ENCODE results near the gene P2RX5. TPM values are rescaled to one million over a fixed set of nuclear protein-coding genes. Genes with fewer than 3 reads are reported as not detected.

The P2RX5 gene
- total and polyA plus RNA-seq, 2 donors (not counting 1 experiment from before 2014, with no cell fraction given): 0.79 to 0.99 TPM

DNA sequence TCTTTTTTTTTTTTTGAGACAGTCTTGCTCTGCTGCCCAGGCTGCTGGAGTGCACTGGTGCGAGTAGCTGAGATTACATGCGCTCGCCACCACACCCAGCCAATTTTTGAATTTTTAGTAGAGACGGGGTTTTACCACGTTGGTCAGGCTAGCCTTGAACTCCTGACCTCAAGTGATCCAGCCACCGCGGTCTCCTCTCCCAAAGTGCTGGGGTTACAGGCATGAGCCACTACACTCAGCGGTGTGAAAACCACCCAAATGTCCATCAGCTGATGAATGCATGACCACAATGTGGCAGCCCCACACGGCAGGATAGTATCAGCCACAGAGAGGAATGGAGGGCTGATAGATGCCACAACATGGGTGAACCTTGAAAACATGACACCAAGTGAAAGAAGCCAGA lies 2.1 kb downstream of the P2RX5 start:
- no peak for DNase-seq (ENCODE audit: low read depth in 2 of 2)
- Histone ChIP-seq H2AFZ (ENCODE audit: low read length) (no peak overlapping the region), H3K4me1 (ENCODE audit: control insufficient read depth, extremely low read depth, insufficient read depth, low read length) (peaks cover 3% of the 10 kb centered on the region), H3K9me3 (ENCODE audit: control insufficient read depth, insufficient read depth, low read depth, low read length) (no peaks in the 10 kb centered on the region), H3K4me2 (ENCODE audit: extremely low read depth, insufficient read depth, low read length) (no peak overlapping the region), H3K36me3 (ENCODE audit: control insufficient read depth, insufficient read depth, low read length) (no peaks in the 10 kb centered on the region), H3K9ac (ENCODE audit: insufficient read depth, low read length) (no peak overlapping the region), H3K79me2 (ENCODE audit: control insufficient read depth, insufficient read depth, low read length) (no peaks in the 10 kb centered on the region), H3K27ac (ENCODE audit: insufficient read depth, low read length) (no peak overlapping the region), H4K20me1 (ENCODE audit: control insufficient read depth, extremely low read depth, insufficient read depth, low read length) (no peaks in the 10 kb centered on the region), H3K4me3 (replicated peaks in 1 of 4; ENCODE audit: control extremely low read depth in 1 of 4, insufficient read depth in 1 of 4, low read depth in 3 of 4, low read length in 4 of 4) (no peak overlapping the region), H3K27me3 (ENCODE audit: control insufficient read depth, insufficient read depth, low read length) (peaks cover 6% of the 10 kb centered on the region)
- no peak for TF ChIP-seq EZH2 (IDR thresholded peaks at IDR 0.05; ENCODE audit: low read length, missing control alignments)
- TF ChIP-seq, protein P1, sequence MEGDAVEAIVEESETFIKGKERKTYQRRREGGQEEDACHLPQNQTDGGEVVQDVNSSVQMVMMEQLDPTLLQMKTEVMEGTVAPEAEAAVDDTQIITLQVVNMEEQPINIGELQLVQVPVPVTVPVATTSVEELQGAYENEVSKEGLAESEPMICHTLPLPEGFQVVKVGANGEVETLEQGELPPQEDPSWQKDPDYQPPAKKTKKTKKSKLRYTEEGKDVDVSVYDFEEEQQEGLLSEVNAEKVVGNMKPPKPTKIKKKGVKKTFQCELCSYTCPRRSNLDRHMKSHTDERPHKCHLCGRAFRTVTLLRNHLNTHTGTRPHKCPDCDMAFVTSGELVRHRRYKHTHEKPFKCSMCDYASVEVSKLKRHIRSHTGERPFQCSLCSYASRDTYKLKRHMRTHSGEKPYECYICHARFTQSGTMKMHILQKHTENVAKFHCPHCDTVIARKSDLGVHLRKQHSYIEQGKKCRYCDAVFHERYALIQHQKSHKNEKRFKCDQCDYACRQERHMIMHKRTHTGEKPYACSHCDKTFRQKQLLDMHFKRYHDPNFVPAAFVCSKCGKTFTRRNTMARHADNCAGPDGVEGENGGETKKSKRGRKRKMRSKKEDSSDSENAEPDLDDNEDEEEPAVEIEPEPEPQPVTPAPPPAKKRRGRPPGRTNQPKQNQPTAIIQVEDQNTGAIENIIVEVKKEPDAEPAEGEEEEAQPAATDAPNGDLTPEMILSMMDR (conservative IDR thresholded peaks at IDR 0.05 in 1 of 2, IDR thresholded peaks at IDR 0.05 in 1 of 2; ENCODE audit: low read depth in 1 of 2, low read length in 2 of 2): no peak

DNA sequence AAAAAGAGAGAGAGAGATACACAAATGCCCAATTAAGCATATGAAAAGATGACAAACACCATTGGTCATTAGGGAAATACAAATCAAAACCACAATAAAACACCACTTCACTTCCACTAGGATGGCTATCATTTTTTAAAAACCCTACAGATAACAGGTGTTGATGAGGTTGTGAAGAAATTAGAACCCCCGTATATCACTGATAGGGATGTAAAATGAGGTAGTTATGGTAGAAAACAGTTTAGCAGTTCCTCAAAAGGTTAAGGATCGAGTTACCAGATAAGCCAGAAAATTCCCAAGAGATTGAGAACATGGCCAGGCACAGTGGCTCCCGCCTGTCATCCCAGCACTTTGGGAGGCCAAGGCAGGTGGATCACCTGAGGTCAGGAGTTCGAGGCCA lies 2.8 kb downstream of the P2RX5 start:
- no peak overlapping the region for H3K27ac ChIP-seq (ENCODE audit: insufficient read depth, low read length)
- H3K9ac ChIP-seq (ENCODE audit: insufficient read depth, low read length): no peak overlapping the region
- no peak overlapping the region for H2AFZ ChIP-seq (ENCODE audit: low read length)
- H3K36me3 ChIP-seq (ENCODE audit: control insufficient read depth, insufficient read depth, low read length): no peaks in the 10 kb centered on the region
- no peak overlapping the region for H3K4me3 ChIP-seq (replicated peaks in 1 of 4; ENCODE audit: control extremely low read depth in 1 of 4, insufficient read depth in 1 of 4, low read depth in 3 of 4, low read length in 4 of 4)
- TF ChIP-seq, protein P1 (conservative IDR thresholded peaks at IDR 0.05 in 1 of 2, IDR thresholded peaks at IDR 0.05 in 1 of 2; ENCODE audit: low read depth in 1 of 2, low read length in 2 of 2): no peak
- no peak for TF ChIP-seq EZH2 (IDR thresholded peaks at IDR 0.05; ENCODE audit: low read length, missing control alignments)
- H3K4me2 ChIP-seq (ENCODE audit: extremely low read depth, insufficient read depth, low read length): no peak overlapping the region
- no peaks in the 10 kb centered on the region for H4K20me1 ChIP-seq (ENCODE audit: control insufficient read depth, extremely low read depth, insufficient read depth, low read length)
- H3K9me3 ChIP-seq (ENCODE audit: control insufficient read depth, insufficient read depth, low read depth, low read length): no peaks in the 10 kb centered on the region
- H3K79me2 ChIP-seq (ENCODE audit: control insufficient read depth, insufficient read depth, low read length): no peaks in the 10 kb centered on the region
- peaks cover 3% of the 10 kb centered on the region for H3K4me1 ChIP-seq (ENCODE audit: control insufficient read depth, extremely low read depth, insufficient read depth, low read length)
- H3K27me3 ChIP-seq (ENCODE audit: control insufficient read depth, insufficient read depth, low read length): peaks cover 4% of the 10 kb centered on the region
- DNase-seq (ENCODE audit: low read depth in 2 of 2): no peak

DNA sequence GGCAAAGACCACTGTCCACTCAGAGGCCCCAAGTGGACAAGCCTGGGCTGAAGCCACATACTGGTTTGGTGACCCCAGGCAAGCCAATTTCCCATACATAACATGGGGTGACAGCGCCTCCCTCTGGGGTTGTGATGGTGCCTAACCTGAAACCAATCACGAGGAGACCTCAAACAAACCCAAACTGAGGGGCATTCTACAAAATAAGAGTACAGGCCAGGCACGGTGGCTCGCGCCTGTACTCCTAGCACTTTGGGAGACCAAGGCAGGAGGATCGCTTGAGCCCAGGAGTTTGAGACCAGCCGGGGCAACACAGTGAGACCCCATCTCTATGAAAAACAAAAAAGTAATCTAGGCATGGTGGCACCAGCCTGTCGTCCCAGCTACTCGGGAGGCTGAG lies 3.6 kb downstream of the P2RX5 start:
- no peak for DNase-seq (ENCODE audit: low read depth in 2 of 2)
- Histone ChIP-seq H3K9ac (ENCODE audit: insufficient read depth, low read length) (no peak overlapping the region), H3K27ac (ENCODE audit: insufficient read depth, low read length) (no peak overlapping the region), H3K4me2 (ENCODE audit: extremely low read depth, insufficient read depth, low read length) (no peak overlapping the region), H4K20me1 (ENCODE audit: control insufficient read depth, extremely low read depth, insufficient read depth, low read length) (no peaks in the 10 kb centered on the region), H3K4me1 (ENCODE audit: control insufficient read depth, extremely low read depth, insufficient read depth, low read length) (peaks cover 3% of the 10 kb centered on the region), H3K27me3 (ENCODE audit: control insufficient read depth, insufficient read depth, low read length) (no peaks in the 10 kb centered on the region), H3K9me3 (ENCODE audit: control insufficient read depth, insufficient read depth, low read depth, low read length) (no peaks in the 10 kb centered on the region), H3K4me3 (replicated peaks in 1 of 4; ENCODE audit: control extremely low read depth in 1 of 4, insufficient read depth in 1 of 4, low read depth in 3 of 4, low read length in 4 of 4) (no peak overlapping the region), H3K36me3 (ENCODE audit: control insufficient read depth, insufficient read depth, low read length) (no peaks in the 10 kb centered on the region), H2AFZ (ENCODE audit: low read length) (no peak overlapping the region), H3K79me2 (ENCODE audit: control insufficient read depth, insufficient read depth, low read length) (no peaks in the 10 kb centered on the region)
- TF ChIP-seq EZH2 (IDR thresholded peaks at IDR 0.05; ENCODE audit: low read length, missing control alignments): no peak
- TF ChIP-seq, protein P1 (conservative IDR thresholded peaks at IDR 0.05 in 1 of 2, IDR thresholded peaks at IDR 0.05 in 1 of 2; ENCODE audit: low read depth in 1 of 2, low read length in 2 of 2): peak; percentile 3 to 13
